Measurements from ENCODE around the gene CGB8. TPM values are rescaled to one million over a fixed set of nuclear protein-coding genes. Genes with fewer than 3 reads are reported as not detected.

Gene CGB8
- total RNA-seq, 6 experiments from 2014 or later: 0.83 to 3.8 (median 3.7) TPM; not detected in 1

DNA sequence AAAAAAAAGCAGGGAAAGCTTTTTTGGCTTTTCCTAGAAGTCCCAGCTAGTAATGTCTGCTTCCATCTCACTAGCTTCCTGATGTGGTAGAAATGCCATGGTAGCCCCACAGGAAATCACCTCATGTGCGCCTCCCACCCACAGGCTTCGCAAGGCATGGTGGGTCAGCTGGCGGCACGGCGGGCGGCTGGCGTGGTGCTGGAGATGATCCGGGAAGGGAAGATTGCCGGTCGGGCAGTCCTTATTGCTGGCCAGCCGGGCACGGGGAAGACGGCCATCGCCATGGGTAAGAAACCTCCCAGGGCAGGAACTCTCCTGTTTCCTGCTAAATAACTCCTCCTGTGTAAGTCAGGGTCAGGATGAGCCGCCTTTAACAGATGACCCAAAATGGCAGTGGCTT lies 44.8 kb downstream of the CGB8 start:
- Mint-ChIP-seq H3K4me1 (ENCODE audit: low read depth) (peaks cover 10% of the 10 kb centered on the region), H3K27ac (no peak overlapping the region; the same call in 1 of the 2 replicates), H3K36me3 (ENCODE audit: low read depth) (peaks cover 10% of the 10 kb centered on the region), H3K27me3 (ENCODE audit: insufficient read depth) (peaks cover 1% of the 10 kb centered on the region; the same call in 1 of the 2 replicates), H3K4me3 (no peak overlapping the region), H3K9me3 (no peaks in the 10 kb centered on the region)
- no peak for DNase-seq
- TF ChIP-seq, protein P1, sequence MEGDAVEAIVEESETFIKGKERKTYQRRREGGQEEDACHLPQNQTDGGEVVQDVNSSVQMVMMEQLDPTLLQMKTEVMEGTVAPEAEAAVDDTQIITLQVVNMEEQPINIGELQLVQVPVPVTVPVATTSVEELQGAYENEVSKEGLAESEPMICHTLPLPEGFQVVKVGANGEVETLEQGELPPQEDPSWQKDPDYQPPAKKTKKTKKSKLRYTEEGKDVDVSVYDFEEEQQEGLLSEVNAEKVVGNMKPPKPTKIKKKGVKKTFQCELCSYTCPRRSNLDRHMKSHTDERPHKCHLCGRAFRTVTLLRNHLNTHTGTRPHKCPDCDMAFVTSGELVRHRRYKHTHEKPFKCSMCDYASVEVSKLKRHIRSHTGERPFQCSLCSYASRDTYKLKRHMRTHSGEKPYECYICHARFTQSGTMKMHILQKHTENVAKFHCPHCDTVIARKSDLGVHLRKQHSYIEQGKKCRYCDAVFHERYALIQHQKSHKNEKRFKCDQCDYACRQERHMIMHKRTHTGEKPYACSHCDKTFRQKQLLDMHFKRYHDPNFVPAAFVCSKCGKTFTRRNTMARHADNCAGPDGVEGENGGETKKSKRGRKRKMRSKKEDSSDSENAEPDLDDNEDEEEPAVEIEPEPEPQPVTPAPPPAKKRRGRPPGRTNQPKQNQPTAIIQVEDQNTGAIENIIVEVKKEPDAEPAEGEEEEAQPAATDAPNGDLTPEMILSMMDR (IDR thresholded peaks at IDR 0.05): no peak

GRCh38 chr19:48999481-49000325 lies 49.2 kb downstream of the CGB8 start:
- H3K4me1 Mint-ChIP-seq (ENCODE audit: low read depth): peaks cover 26% of the 10 kb centered on the region
- peaks cover 11% of the 10 kb centered on the region for H3K36me3 Mint-ChIP-seq (ENCODE audit: low read depth)
- DNase-seq: peak; percentile 50
- no peak overlapping the region for H3K4me3 Mint-ChIP-seq
- H3K27ac Mint-ChIP-seq: peak overlapping the region; percentile 66
- H3K27me3 Mint-ChIP-seq (ENCODE audit: insufficient read depth): no peaks in the 10 kb centered on the region; the same call in 1 of the 2 replicates
- TF ChIP-seq, protein P1 (IDR thresholded peaks at IDR 0.05): peak; percentile 86
- no peaks in the 10 kb centered on the region for H3K9me3 Mint-ChIP-seq

DNA sequence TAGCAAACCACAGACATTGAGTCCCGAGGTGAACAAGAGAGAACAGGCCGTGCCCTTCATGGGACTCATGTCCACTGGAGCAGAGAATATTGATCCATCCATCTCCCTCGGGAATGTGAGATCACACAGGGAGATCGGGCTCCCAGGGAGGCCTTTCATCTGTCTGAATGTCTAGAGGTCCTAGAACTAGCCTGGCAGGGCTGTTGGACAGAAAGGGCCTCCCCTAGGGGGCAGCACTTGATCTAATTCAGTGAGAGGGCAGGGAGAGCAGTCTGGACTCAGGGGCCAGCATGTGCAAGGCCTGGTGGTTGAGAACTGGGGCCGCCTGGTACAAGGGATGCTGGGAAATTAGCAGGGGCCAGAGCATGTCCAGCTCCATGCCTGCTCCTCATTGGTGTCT lies 50.9 kb downstream of the CGB8 start:
- Mint-ChIP-seq H3K9me3 (no peaks in the 10 kb centered on the region), H3K36me3 (ENCODE audit: low read depth) (peaks cover 18% of the 10 kb centered on the region), H3K27ac (peak overlapping the region; percentile 42; the same call in 1 of the 2 replicates), H3K4me1 (ENCODE audit: low read depth) (peaks cover 35% of the 10 kb centered on the region), H3K27me3 (ENCODE audit: insufficient read depth) (peaks cover 2% of the 10 kb centered on the region; the same call in 1 of the 2 replicates), H3K4me3 (no peak overlapping the region)
- TF ChIP-seq, protein P1 (IDR thresholded peaks at IDR 0.05): peak; percentile 82
- peak; percentile 50 for DNase-seq

Small RNA genes within 50 kb of the gene (microRNA-seq; reads per million reads assigned to microRNA genes)
- gene MIR6798: 3.9 reads per million

Other genes with a start within 250 kb of the CGB8 start
- gene BCAT2, start 238.1 kb downstream of the CGB8 start, total RNA-seq (2021; fragmentation: NEBNext Ultra II Directional; extraction: Animal tissue kit (Norgen Biotek cat#: 25700)): 10 to 100 TPM; 31.3 to 41.2 (median 34.0) TPM
- gene HSD17B14, start 212.6 kb downstream of the CGB8 start, total RNA-seq (2021; fragmentation: NEBNext Ultra II Directional; extraction: Animal tissue kit (Norgen Biotek cat#: 25700)): 1 to 10 TPM; 2.9 to 10.0 (median 8.9) TPM
- gene PLEKHA4, start 180.5 kb downstream of the CGB8 start, total RNA-seq (2021; fragmentation: NEBNext Ultra II Directional; extraction: Animal tissue kit (Norgen Biotek cat#: 25700)): 10 to 100 TPM in 4 of 6 experiments, 1 to 10 TPM in 2; 7.7 to 15.1 (median 13.2) TPM
- 10 to 100 TPM; 70.2 to 97.3 (median 89.6) TPM for gene PPP1R15A, start 176.7 kb downstream of the CGB8 start, total RNA-seq (2021; fragmentation: NEBNext Ultra II Directional; extraction: Animal tissue kit (Norgen Biotek cat#: 25700))
- gene TULP2, start 150.4 kb downstream of the CGB8 start, total RNA-seq (2021; fragmentation: NEBNext Ultra II Directional; extraction: Animal tissue kit (Norgen Biotek cat#: 25700)): under 1 TPM in 1 of 6 experiments, not detected in 5; 0.38 TPM
- 100 to 1,000 TPM; 129 to 160 (median 152) TPM for gene NUCB1, start 148.8 kb downstream of the CGB8 start, total RNA-seq (2021; fragmentation: NEBNext Ultra II Directional; extraction: Animal tissue kit (Norgen Biotek cat#: 25700))
- gene DHDH, start 115.4 kb downstream of the CGB8 start, total RNA-seq (2021; fragmentation: NEBNext Ultra II Directional; extraction: Animal tissue kit (Norgen Biotek cat#: 25700)): not detected
- 100 to 1,000 TPM; 223 to 260 (median 244) TPM for gene BAX, start 94.2 kb downstream of the CGB8 start, total RNA-seq (2021; fragmentation: NEBNext Ultra II Directional; extraction: Animal tissue kit (Norgen Biotek cat#: 25700))
- 1,000 to 10,000 TPM; 2,438 to 4,450 (median 3,824) TPM for gene FTL, start 83.8 kb downstream of the CGB8 start, total RNA-seq (2021; fragmentation: NEBNext Ultra II Directional; extraction: Animal tissue kit (Norgen Biotek cat#: 25700))
- 10 to 100 TPM; 76.0 to 90.8 (median 87.5) TPM for gene GYS1, start 55.8 kb downstream of the CGB8 start, total RNA-seq (2021; fragmentation: NEBNext Ultra II Directional; extraction: Animal tissue kit (Norgen Biotek cat#: 25700))
- 100 to 1,000 TPM; 131 to 161 (median 159) TPM for gene RUVBL2, start 55.2 kb downstream of the CGB8 start, total RNA-seq (2021; fragmentation: NEBNext Ultra II Directional; extraction: Animal tissue kit (Norgen Biotek cat#: 25700))
- gene LHB, start 32.0 kb downstream of the CGB8 start, total RNA-seq (2021; fragmentation: NEBNext Ultra II Directional; extraction: Animal tissue kit (Norgen Biotek cat#: 25700)): under 1 TPM in 1 of 6 experiments, not detected in 5; 0.46 TPM
- gene CGB3, start 24.8 kb downstream of the CGB8 start, total RNA-seq (2021; fragmentation: NEBNext Ultra II Directional; extraction: Animal tissue kit (Norgen Biotek cat#: 25700)): not detected
- gene CGB2, start 17.2 kb downstream of the CGB8 start, total RNA-seq (2021; fragmentation: NEBNext Ultra II Directional; extraction: Animal tissue kit (Norgen Biotek cat#: 25700)): under 1 TPM in 1 of 6 experiments, not detected in 5; 0.55 TPM
- gene CGB1, start 12.2 kb downstream of the CGB8 start, total RNA-seq (2021; fragmentation: NEBNext Ultra II Directional; extraction: Animal tissue kit (Norgen Biotek cat#: 25700)): 1 to 10 TPM in 1 of 6 experiments, under 1 TPM in 1, not detected in 4; 0.38 to 1.0 TPM
- under 1 TPM in 2 of 6 experiments, not detected in 4; 0.23 to 0.75 TPM for gene CGB5, start 5.3 kb downstream of the CGB8 start, total RNA-seq (2021; fragmentation: NEBNext Ultra II Directional; extraction: Animal tissue kit (Norgen Biotek cat#: 25700))
- 1 to 10 TPM in 4 of 6 experiments, under 1 TPM in 2; 0.36 to 2.2 (median 2.1) TPM for gene CGB7, start 8.6 kb upstream of the CGB8 start, total RNA-seq (2021; fragmentation: NEBNext Ultra II Directional; extraction: Animal tissue kit (Norgen Biotek cat#: 25700))
- 1 to 10 TPM in 2 of 6 experiments, under 1 TPM in 2, not detected in 2; 0.82 to 1.5 (median 1.1) TPM for gene NTF4, start 15.7 kb upstream of the CGB8 start, total RNA-seq (2021; fragmentation: NEBNext Ultra II Directional; extraction: Animal tissue kit (Norgen Biotek cat#: 25700))
- gene KCNA7, start 23.6 kb upstream of the CGB8 start, total RNA-seq (2021; fragmentation: NEBNext Ultra II Directional; extraction: Animal tissue kit (Norgen Biotek cat#: 25700)): not detected
- gene SNRNP70, start 36.3 kb upstream of the CGB8 start, total RNA-seq (2021; fragmentation: NEBNext Ultra II Directional; extraction: Animal tissue kit (Norgen Biotek cat#: 25700)): 100 to 1,000 TPM; 134 to 164 (median 156) TPM
- gene LIN7B, start 65.3 kb upstream of the CGB8 start, total RNA-seq (2021; fragmentation: NEBNext Ultra II Directional; extraction: Animal tissue kit (Norgen Biotek cat#: 25700)): 10 to 100 TPM in 4 of 6 experiments, 1 to 10 TPM in 2; 9.3 to 12.7 (median 10.2) TPM
- gene C19orf73, start 70.0 kb upstream of the CGB8 start, total RNA-seq (2021; fragmentation: NEBNext Ultra II Directional; extraction: Animal tissue kit (Norgen Biotek cat#: 25700)): 1 to 10 TPM in 1 of 6 experiments, under 1 TPM in 5; 0.60 to 1.1 (median 0.71) TPM
- gene PPFIA3, start 70.4 kb upstream of the CGB8 start, total RNA-seq (2021; fragmentation: NEBNext Ultra II Directional; extraction: Animal tissue kit (Norgen Biotek cat#: 25700)): 1 to 10 TPM; 1.9 to 2.4 (median 2.3) TPM
- not detected for gene HRC, start 106.3 kb upstream of the CGB8 start, total RNA-seq (2021; fragmentation: NEBNext Ultra II Directional; extraction: Animal tissue kit (Norgen Biotek cat#: 25700))
- 10 to 100 TPM; 25.5 to 32.5 (median 30.5) TPM for gene TRPM4, start 108.7 kb upstream of the CGB8 start, total RNA-seq (2021; fragmentation: NEBNext Ultra II Directional; extraction: Animal tissue kit (Norgen Biotek cat#: 25700))